Fibroblast of lung (primary cell): ENCODE results near the gene GMCL2. TPM values are rescaled to one million over a fixed set of nuclear protein-coding genes. Genes with fewer than 3 reads are reported as not detected.

Experiments
- DNase-seq, 2 donors: peaks; one replicate each; pipeline versions ENCODE4 v3.0.0 to v3.0.0-alpha.2; 2010; ENCODE audit warnings: low read depth in 2 of 2
- H2AFZ ChIP-seq: 2 replicates; pipeline ENCODE4 v1.5.1; 2012; ENCODE audit warnings: low read length, control low read depth, inconsistent platforms
- H3K27ac ChIP-seq: 2 replicates; pipeline ENCODE4 v1.5.1; 2011; ENCODE audit warnings: low read length, control low read depth; ENCODE audit not compliant: insufficient read depth
- H3K27me3 ChIP-seq: 2 replicates; pipeline ENCODE4 v1.5.1; 2011; ENCODE audit warnings: mild to moderate bottlenecking, low read length; ENCODE audit not compliant: control insufficient read depth, insufficient read depth
- H3K36me3 ChIP-seq: 2 replicates; pipeline ENCODE4 v1.5.1; 2011; ENCODE audit warnings: low read length; ENCODE audit not compliant: control insufficient read depth, insufficient read depth
- H3K4me1 ChIP-seq: 2 replicates; pipeline ENCODE4 v1.5.1; 2011; ENCODE audit warnings: low read length; ENCODE audit not compliant: control insufficient read depth, insufficient read depth; ENCODE audit errors: extremely low read depth
- H3K4me2 ChIP-seq: 2 replicates; pipeline ENCODE4 v1.5.1; 2011; ENCODE audit warnings: low read length, control low read depth; ENCODE audit not compliant: insufficient read depth; ENCODE audit errors: extremely low read depth
- H3K4me3 ChIP-seq, 4 experiments: fragments of 200-600 bp in 1 of 4; sonication (generic) in 1 of 4; replicated peaks in 1 of 4; 2 replicates each; pipeline ENCODE4 v1.5.1; 2011 to 2016; ENCODE audit warnings: low read length in 4 of 4, low read depth in 3 of 4, mild to moderate bottlenecking in 3 of 4, control low read depth in 2 of 4, inconsistent platforms in 1 of 4, mixed read lengths in 1 of 4; ENCODE audit not compliant: insufficient read depth in 1 of 4; ENCODE audit errors: control extremely low read depth in 1 of 4
- H3K79me2 ChIP-seq: 2 replicates; pipeline ENCODE4 v1.5.1; 2012; ENCODE audit warnings: mild to moderate bottlenecking, low read length, inconsistent platforms; ENCODE audit not compliant: control insufficient read depth, insufficient read depth
- H3K9ac ChIP-seq: 2 replicates; pipeline ENCODE4 v1.5.1; 2011; ENCODE audit warnings: mild to moderate bottlenecking, low read length, control low read depth; ENCODE audit not compliant: insufficient read depth
- H3K9me3 ChIP-seq: 2 replicates; pipeline ENCODE4 v1.5.1; 2012; ENCODE audit warnings: low read depth, low read length; ENCODE audit not compliant: control insufficient read depth, insufficient read depth
- H4K20me1 ChIP-seq: 2 replicates; pipeline ENCODE4 v1.5.1; 2011; ENCODE audit warnings: low read length; ENCODE audit not compliant: control insufficient read depth, insufficient read depth; ENCODE audit errors: extremely low read depth
- EZH2 ChIP-seq: IDR thresholded peaks from 2 replicates; pipeline ENCODE4 v1.5.1; 2012; ENCODE audit warnings: low read length, control low read depth, mild to moderate bottlenecking; ENCODE audit errors: missing control alignments
- polyA plus RNA-seq, 2 donors: library from polyadenylated mRNA; depleted of rRNA in 1 of 2; stranded (reverse) in 1 of 2; unstranded in 1 of 2; fragments of >200 nt; gene quantifications; 2 replicates each; pipeline ENCODE4 v1.2.1, GENCODE V29; 2011 to 2012; ENCODE audit warnings: missing spikeins in 1 of 2
- total RNA-seq: library from RNA; depleted of rRNA; stranded (reverse); fragments of >200 nt; gene quantifications from 2 replicates; pipeline ENCODE4 v1.2.1, GENCODE V29; 2014
- TF ChIP-seq, protein P1 (sequence below), 2 donors: IDR thresholded peaks in 1 of 2; conservative IDR thresholded peaks in 1 of 2; 1 replicate in 1 of 2; 2 replicates in 1 of 2; pipeline ENCODE4 v1.5.1; 2011 to 2012; ENCODE audit warnings: low read length in 2 of 2, control low read depth in 1 of 2, inconsistent platforms in 1 of 2, low read depth in 1 of 2, mild to moderate bottlenecking in 1 of 2

GMCL2 gene
- total and polyA plus RNA-seq, 2 donors (not counting 1 experiment from before 2014, with no cell fraction given) = under 0.01 TPM; not detected in 1

DNA sequence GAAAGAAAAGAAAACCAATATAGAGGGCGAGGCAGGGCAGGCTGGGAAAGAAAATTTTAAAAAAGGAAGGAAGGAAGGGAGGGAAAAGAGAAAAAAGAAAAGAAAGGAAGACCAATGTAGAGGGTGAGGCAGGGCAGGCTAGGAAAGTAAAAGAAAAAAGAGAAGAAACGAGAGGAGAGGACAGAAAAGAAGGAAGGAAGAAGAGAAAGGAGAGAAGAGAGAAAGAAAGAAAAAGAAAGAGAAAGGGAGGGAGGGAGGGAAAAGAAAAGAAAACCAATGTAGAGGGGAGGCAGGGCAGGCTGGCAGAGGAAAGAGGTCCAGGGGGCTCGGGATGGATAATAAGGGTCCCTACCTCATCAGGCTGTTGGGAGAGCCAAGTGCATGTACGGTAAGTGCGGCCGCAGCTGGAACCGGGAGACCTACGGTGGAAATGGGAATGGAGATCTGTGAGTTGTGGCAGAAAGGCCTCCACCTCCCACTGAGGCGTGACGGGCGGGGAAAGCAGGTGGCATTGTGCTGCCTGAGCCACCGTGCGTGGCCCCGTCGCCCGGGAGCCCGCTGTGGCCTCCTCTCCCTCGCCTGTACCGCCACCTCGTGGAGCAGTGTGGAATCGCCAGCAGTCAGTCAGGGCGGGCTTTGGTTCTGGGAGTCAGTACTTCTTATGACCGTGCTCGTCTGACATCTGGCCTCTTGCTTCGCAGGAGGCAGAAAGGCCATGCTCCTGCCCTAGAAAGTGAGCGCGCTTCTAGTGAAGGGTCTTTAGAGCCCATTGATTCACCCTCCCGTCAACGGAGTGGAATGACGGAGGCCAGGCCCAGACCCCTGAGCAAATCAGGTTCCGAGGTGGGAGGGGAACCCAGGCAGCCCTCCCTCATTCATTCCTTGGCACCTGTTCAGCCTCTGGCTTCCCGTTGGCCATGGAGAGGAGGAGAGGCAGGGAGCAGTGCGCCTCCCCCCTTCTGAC, 23.1 kb downstream of the GMCL2 start:
- no peak overlapping the region for H3K9ac ChIP-seq
- peak overlapping the region; percentile 47 for H2AFZ ChIP-seq
- H3K79me2 ChIP-seq = no peaks in the 10 kb centered on the region
- peak; percentile 43 to 61 for DNase-seq
- no peaks in the 10 kb centered on the region for H3K9me3 ChIP-seq
- H4K20me1 ChIP-seq = no peaks in the 10 kb centered on the region
- H3K27me3 ChIP-seq = peaks cover 5% of the 10 kb centered on the region
- peak overlapping the region; percentile 26 for H3K4me2 ChIP-seq
- TF ChIP-seq EZH2 = no peak
- TF ChIP-seq, protein P1, sequence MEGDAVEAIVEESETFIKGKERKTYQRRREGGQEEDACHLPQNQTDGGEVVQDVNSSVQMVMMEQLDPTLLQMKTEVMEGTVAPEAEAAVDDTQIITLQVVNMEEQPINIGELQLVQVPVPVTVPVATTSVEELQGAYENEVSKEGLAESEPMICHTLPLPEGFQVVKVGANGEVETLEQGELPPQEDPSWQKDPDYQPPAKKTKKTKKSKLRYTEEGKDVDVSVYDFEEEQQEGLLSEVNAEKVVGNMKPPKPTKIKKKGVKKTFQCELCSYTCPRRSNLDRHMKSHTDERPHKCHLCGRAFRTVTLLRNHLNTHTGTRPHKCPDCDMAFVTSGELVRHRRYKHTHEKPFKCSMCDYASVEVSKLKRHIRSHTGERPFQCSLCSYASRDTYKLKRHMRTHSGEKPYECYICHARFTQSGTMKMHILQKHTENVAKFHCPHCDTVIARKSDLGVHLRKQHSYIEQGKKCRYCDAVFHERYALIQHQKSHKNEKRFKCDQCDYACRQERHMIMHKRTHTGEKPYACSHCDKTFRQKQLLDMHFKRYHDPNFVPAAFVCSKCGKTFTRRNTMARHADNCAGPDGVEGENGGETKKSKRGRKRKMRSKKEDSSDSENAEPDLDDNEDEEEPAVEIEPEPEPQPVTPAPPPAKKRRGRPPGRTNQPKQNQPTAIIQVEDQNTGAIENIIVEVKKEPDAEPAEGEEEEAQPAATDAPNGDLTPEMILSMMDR (conservative IDR thresholded peaks at IDR 0.05 in 1 of 2, IDR thresholded peaks at IDR 0.05 in 1 of 2; ENCODE audit: low read depth in 1 of 2, low read length in 2 of 2) = peak; percentile 99
- H3K27ac ChIP-seq = no peak overlapping the region
- H3K4me3 ChIP-seq = peak overlapping the region in 1 of 4 experiments; percentile 27
- H3K36me3 ChIP-seq = no peaks in the 10 kb centered on the region
- no peaks in the 10 kb centered on the region for H3K4me1 ChIP-seq

GRCh38 chr5:178162481-178162880, 24.7 kb downstream of the GMCL2 start:
- Histone ChIP-seq H3K4me1 (no peaks in the 10 kb centered on the region), H2AFZ (no peak overlapping the region), H3K9ac (no peak overlapping the region), H3K36me3 (no peaks in the 10 kb centered on the region), H3K27me3 (peaks cover 5% of the 10 kb centered on the region), H3K27ac (no peak overlapping the region), H3K4me3 (no peak overlapping the region), H3K4me2 (no peak overlapping the region), H3K79me2 (no peaks in the 10 kb centered on the region), H3K9me3 (no peaks in the 10 kb centered on the region), H4K20me1 (no peaks in the 10 kb centered on the region)
- no peak for DNase-seq
- TF ChIP-seq, protein P1 (conservative IDR thresholded peaks at IDR 0.05 in 1 of 2, IDR thresholded peaks at IDR 0.05 in 1 of 2; ENCODE audit: low read depth in 1 of 2, low read length in 2 of 2) = no peak
- TF ChIP-seq EZH2 = no peak

DNA sequence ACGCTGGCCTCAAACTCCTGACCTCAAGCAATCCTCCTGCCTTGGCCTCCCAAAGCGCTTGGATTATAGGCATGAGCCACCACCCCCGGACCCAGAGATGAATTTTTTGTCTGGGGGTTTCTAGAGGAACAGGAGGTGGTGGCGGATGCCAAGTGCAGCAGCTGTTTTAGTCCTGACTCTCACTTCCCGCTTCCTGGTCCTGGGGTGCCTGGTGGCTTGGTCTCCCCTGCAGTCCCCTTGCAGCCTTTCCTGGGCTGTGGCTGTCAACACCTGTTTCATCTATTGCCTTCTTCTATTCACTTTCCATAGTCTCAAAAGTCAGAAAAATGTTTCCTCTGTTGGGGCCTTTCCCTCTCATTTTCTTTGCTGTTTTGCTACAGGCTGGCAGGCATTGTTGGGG, 27.0 kb downstream of the GMCL2 start:
- H2AFZ ChIP-seq = no peak overlapping the region
- H3K4me3 ChIP-seq = no peak overlapping the region
- no peaks in the 10 kb centered on the region for H3K36me3 ChIP-seq
- no peak for DNase-seq
- H3K27me3 ChIP-seq = peaks cover 2% of the 10 kb centered on the region
- no peak overlapping the region for H3K9ac ChIP-seq
- H3K4me2 ChIP-seq = no peak overlapping the region
- no peaks in the 10 kb centered on the region for H3K79me2 ChIP-seq
- no peak overlapping the region for H3K27ac ChIP-seq
- no peak for TF ChIP-seq EZH2
- TF ChIP-seq, protein P1 (conservative IDR thresholded peaks at IDR 0.05 in 1 of 2, IDR thresholded peaks at IDR 0.05 in 1 of 2; ENCODE audit: low read depth in 1 of 2, low read length in 2 of 2) = no peak
- no peaks in the 10 kb centered on the region for H3K9me3 ChIP-seq
- H4K20me1 ChIP-seq = no peaks in the 10 kb centered on the region
- H3K4me1 ChIP-seq = no peaks in the 10 kb centered on the region
